T47D (cell line): ENCODE data around the gene ETS2.
"Not testable (repeated sequence)": the region's sequence is repeated elsewhere in the genome, so short reads cannot be mapped to it uniquely, and the experiment has no call there.

Experiments
- DNase-seq, 2 experiments: peaks; one replicate each; pipeline versions ENCODE4 v3.0.0 to v3.0.0-alpha.2; 2011 to 2012; ENCODE audit warnings: low read depth in 1 of 2, low spot score in 1 of 2
- JUND ChIP-seq: IDR thresholded peaks from 2 replicates; pipeline ENCODE4 v1.6.1; 2012; ENCODE audit warnings: low read depth
- in situ Hi-C: cut with HindIII; loops from 2 replicates; pipeline ENCODE4 v1.10.0; 2016; ENCODE audit warnings: low sequenced_read_pairs, low pct_unique_long_range_greater_than_20kb

The ETS2 gene

DNA sequence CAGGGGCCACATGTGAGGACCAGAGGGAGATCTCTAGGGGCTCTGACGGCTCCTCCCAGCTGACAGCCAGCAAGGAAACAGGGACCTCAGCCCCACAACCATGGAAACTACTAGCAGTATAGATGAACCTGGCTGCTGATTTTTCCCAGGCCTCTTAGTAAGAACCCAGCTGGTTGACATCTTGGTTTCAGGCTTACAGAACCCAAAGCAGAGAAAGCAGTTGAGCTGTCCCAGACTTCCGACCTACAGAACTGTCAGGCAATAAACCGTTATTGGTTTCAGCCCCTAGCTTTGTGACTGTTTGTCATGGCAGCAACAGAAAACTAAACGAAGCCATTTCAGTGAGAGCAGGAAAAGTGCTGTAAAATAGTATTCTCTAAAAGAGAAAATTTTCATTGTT, 36.4 kb downstream of the ETS2 start:
- in situ Hi-C loops, result no loop called here
- DNase-seq, result no peak
- no peak for TF ChIP-seq JUND

DNA sequence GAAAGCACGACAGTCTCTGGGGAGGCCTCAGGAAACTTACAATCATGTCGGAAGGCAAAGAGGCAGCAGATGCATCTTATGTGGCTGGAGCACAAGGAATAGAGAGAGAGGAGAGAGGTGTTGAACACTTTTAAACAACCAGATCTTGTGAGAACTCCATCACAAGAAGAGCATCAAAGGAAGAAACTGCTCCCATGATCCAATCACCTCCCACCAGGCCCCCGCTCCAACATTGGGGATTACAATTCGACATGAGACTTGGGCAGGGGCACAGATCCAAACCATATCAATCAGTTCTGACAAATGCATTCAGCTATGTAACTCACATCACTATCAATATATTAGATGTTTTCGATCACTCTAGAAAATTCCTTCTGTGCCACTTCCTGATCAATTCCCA, 37.6 kb downstream of the ETS2 start:
- no peak for DNase-seq
- in situ Hi-C loops, result no loop called here
- no peak for TF ChIP-seq JUND

DNA sequence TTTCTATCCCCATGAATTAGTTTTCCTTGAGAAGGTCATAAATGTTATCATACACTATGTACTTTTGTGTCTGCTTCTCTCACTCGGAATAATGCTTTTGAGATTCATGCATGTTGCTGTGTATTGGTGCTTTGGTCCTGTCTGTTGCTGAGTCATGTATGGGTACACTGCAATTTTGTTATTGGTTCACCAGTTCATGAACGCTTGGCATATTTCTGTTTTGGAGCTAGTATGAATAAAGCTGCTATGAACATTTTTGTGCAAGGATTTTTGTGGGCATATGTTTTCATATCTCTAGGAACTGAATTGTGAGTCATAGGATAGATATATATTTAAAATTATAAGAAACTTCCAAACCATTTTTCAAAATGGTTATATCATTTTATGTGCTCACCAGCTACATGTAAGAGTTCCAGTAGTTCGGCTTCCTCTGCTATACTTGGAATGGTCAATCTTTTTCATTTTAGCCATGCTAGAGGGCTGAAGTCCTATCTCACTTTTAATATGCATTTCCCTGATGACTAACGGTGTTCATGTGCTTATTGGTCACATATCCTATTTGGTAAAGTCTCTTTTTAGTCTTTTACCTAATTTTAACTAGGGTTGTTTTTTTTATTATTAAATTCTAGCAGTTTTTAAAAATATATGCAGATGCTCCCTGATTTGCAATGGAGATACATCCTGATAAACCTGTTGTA, 38.2 kb downstream of the ETS2 start:
- no peak for TF ChIP-seq JUND
- DNase-seq, result no peak
- in situ Hi-C loops, result no loop called here

DNA sequence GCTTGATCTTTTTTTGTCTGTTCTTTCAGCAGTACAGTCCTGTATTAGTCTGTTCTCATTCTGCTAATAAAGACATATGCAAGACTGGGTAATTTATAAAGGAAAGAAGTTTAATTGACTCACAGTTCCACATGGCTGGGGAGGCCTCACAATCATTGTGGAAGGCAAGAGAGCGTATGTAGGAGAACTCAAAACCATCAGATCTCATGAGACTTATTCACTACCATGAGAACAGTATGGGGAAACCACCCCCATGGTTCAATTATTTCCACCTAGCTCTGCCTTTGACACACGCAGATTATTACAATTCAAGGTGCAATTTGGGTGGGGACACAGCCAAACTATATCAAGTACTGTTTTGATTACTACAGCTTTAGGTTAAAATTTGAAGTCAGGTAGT, 39.6 kb downstream of the ETS2 start:
- DNase-seq, in situ Hi-C loops: not testable (repeated sequence)

DNA sequence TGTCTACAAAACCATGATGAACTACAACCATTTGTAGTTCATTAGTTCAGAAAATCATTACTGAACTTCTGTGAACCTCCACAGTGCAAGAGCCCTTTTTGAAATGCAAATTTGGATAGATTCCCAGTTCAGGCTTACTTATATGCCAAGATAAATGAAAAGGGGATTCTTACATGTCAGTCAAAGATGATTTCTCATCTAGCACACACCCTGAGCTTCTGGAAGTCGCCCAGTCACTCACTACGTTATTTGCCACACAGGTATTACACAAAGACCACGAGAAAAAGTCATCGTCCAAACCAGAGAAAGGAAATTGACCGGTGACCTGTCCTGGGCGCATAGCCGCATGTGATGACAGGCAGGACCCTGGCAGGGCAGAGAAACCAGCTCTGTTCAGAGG, 41.8 kb downstream of the ETS2 start:
- no peak for DNase-seq
- in situ Hi-C loops, result no loop called here

DNA sequence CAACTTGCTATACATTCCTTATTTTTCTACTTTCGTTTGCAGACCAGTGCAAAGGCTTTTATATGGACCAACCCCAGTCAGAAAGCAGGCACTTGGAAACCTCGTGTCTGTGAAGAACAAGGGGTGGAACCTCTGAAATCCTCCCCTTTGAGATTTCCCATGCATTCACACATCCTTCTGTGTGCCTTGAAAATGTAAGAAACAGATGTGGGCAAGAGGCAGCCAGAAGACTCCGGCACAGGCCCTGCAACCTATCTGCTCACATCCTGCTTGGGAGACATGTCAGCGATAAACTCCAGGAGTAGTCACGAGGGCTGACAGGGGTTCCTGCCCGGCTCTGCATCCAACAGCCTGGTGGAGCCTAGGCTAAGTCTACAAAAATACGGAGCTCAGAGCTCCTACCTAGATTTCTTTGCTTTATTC, 42.5 kb downstream of the ETS2 start:
- in situ Hi-C loops, result no loop called here
- no peak for TF ChIP-seq JUND
- DNase-seq, result no peak

More for the DNA sequence above, 41.8 kb downstream of the ETS2 start:
- TF ChIP-seq JUND, result no peak

DNA sequence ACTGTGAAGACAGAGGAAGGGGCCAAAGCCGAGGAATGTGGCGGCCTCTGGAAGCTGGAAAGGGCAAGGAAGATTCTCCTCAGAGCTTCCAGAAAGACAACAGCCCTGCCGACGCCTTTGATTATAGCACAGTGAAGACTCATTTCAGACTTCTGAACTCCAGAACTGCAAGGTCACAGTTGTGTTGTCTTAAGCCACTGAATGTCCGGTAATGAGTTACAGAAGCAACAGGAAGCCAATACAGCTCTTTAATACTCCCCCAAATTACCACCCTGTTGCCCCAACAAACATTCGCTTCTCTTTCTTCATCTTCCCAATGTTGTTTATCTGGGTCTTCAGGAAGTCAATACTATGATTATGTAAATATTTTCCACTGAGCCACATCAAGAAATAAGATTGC, 44.0 kb downstream of the ETS2 start:
- in situ Hi-C loops, result no loop called here
- DNase-seq, result no peak
- no peak for TF ChIP-seq JUND

DNA sequence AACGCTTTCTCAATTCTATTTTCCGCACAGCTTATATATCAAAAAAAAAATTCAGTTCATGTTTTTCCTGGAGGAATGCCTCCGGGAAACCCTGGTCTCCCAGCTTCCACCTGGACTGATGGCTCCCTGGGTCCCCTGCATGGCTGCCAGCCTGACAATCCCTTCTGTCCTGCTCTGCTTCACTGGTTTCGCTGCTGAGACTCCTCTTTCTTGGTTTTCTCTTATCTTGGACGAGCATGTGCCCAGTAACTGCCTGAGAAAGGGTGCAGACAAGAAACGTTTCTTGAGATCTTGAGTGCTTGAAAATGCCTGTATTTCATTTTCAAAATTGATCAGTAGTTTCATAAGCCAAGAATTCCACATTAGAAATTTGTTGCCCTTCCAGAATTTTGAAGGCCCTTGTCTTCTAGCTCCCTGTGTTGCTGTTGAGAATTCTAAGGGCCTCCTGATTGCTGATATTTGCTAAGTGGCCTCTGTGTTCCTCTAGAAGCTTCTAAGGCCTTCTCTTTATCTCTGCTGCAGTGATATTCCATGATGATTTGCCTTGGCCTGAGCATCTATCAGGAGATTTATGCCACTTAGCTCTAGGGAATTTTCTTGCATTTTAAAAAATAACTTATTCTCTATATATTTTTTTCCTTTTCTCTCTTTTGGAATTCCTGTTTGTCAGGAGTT, 44.7 kb downstream of the ETS2 start:
- TF ChIP-seq JUND, result no peak
- DNase-seq, result no peak
- in situ Hi-C loops, result no loop called here

DNA sequence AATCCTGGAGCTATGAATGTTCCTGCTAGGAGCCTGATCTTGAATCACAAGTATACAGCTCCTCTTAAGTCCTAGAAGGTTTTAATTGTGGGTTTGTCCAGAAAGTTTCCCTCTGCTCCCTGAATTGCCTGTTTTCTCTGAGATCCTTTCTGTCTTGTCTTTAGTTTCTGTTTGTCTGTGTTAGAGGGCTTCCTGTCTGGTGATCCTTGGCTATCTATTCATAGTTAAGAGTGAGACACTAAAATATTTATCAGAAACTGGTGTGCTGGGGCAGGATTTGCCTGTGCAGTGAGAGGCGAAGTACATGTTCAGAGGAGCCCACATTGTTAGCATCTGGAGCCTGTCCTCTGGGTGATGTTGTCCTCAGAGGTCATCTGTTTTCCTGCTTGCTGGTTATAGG, 45.4 kb downstream of the ETS2 start:
- no peak for DNase-seq
- in situ Hi-C loops, result no loop called here
- TF ChIP-seq JUND, result no peak

DNA sequence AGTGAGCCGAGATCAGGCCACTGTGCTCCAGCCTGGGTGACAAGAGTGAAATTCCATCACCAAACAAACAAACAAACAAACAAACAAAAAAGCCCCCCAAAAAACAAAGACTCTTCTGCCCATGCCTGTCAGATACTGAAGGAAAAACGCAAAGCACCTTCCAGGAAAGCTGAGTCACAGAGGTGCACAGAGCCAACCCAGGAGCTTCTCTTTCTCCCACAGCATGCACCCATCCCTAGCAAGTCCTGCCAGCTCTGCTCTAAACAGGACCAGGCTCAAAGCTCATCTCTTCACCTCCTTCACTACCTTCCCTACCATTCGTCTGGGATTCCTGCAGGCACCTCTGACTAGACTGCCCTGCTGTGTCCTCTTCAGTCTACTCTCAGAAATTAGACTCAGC, 46.5 kb downstream of the ETS2 start:
- no peak for DNase-seq
- no peak for TF ChIP-seq JUND

DNA sequence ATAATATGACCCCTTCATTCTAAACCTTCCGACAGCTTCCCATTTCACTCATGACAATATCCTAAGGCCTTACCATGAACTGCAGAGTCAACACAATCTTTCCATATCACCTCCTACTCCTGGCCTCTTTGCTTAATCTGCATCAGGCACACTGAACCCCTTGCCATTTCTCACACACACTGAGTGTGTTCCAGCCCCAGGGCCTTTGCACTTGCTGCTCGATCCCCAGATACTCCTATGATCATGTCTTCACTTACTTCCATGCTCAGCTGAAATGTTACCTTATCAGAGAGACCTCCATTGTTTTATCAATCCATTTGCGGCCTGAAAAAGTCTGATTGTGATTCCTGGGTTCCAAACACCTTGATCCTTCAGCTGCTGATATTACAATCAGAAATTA, 47.0 kb downstream of the ETS2 start:
- DNase-seq, result no peak
- no peak for TF ChIP-seq JUND
- in situ Hi-C loops, result no loop called here

More for the DNA sequence above, 46.5 kb downstream of the ETS2 start:
- in situ Hi-C loops, result no loop called here

DNA sequence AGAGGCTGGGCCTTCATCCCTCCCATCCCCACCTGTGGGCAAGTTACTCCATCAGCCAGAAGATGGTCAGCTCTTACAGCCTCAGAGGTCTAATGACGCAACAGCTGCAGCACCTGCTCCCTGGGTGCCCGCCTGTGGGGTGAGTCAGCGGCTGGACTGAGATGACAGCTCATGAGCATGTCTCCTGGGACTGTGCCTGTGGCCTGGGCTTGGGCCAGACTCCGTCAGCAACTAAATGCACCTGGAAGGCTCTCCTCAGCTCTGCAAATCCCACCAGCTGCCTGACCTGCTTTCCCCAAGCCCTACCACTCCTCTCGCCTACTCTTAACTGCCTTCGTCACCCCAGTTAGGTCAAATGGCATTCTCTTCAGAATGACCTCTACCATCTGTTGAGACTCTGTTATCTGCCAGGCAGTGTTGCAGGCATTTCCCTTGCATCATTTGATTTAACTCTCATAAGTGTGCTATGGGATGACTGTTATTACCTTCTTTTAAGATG, 47.7 kb downstream of the ETS2 start:
- no peak for TF ChIP-seq JUND
- peak in 1 of 2 experiments; percentile 10 for DNase-seq
- in situ Hi-C loops, result no loop called here

DNA sequence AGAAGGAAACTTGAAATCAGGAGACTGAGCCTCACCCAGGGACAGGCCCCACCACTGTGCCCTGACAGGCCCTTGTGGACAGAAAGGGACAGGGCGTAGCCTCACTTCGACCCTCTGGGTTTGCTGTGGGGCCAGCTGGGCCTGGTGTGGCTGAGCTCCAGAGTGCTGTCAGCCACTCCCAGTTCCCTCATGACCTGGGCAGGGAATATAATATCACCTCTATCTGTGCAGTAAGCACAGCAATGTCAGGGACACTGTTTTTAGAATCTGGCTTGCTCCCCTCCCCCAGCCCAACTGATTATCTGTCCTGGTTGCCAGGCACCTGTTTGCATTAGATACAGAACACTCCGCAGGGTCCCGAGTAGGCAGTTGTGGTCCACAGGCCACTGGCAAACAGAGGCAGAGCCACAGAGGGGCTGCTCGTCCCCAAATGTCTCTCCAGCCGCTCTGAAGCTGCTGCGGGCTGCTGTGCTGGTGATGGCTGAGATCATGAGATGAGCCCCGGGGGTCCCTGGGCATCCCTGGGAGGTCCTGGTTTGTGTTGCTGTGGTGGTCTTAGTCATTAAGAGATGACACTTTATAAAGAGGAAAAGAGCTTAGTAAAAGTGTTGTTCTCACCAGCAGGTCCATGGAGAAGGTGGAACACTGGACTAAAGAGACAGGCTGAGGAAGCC, 51.6 kb downstream of the ETS2 start:
- in situ Hi-C loops, result no loop called here
- no peak for TF ChIP-seq JUND
- DNase-seq, result no peak
